Liver (tissue), 9 donors: ENCODE measurements around the gene FGR. TPM values are rescaled to one million over a fixed set of nuclear protein-coding genes. Genes with fewer than 3 reads are reported as not detected.

Experiments
- DNase-seq: peaks from one replicate; pipeline ENCODE4 v3.0.0-alpha.2; 2017; ENCODE audit warnings: low spot score
- H3K27ac ChIP-seq, 2 donors: one replicate each; pipeline ENCODE4 v1.7.0; 2013; ENCODE audit warnings: inconsistent platforms in 2 of 2, low read length in 2 of 2, control low read depth in 1 of 2, low read depth in 1 of 2, mild to moderate bottlenecking in 1 of 2
- H3K27me3 ChIP-seq, 4 donors: one replicate each; pipeline versions ENCODE4 v1.6.1 to v1.7.0; 2013; ENCODE audit warnings: low read length in 3 of 4, inconsistent platforms in 1 of 4, mild to moderate bottlenecking in 1 of 4, moderate library complexity in 1 of 4; ENCODE audit not compliant: control insufficient read depth in 4 of 4, insufficient read depth in 4 of 4
- H3K36me3 ChIP-seq, 4 donors: one replicate each; pipeline versions ENCODE4 v1.6.1 to v1.7.0; 2013; ENCODE audit warnings: low read length in 3 of 4, mild to moderate bottlenecking in 3 of 4, low read depth in 1 of 4, moderate library complexity in 1 of 4; ENCODE audit not compliant: control insufficient read depth in 4 of 4, insufficient read depth in 3 of 4
- H3K4me1 ChIP-seq, 4 donors: one replicate each; pipeline versions ENCODE4 v1.6.1 to v1.7.0; 2013; ENCODE audit warnings: low read length in 3 of 4, mild to moderate bottlenecking in 3 of 4, moderate library complexity in 1 of 4; ENCODE audit not compliant: control insufficient read depth in 4 of 4, insufficient read depth in 4 of 4
- H3K4me3 ChIP-seq, 3 donors: one replicate each; pipeline versions ENCODE4 v1.6.1 to v1.7.0; 2013; ENCODE audit warnings: low read length in 3 of 3, control low read depth in 1 of 3, low read depth in 1 of 3, mild to moderate bottlenecking in 1 of 3
- H3K9ac ChIP-seq, 2 donors: one replicate each; pipeline ENCODE4 v1.7.0; 2013; ENCODE audit warnings: low read length in 2 of 2, mild to moderate bottlenecking in 2 of 2, moderate library complexity in 2 of 2, control low read depth in 1 of 2, low read depth in 1 of 2
- H3K9me3 ChIP-seq, 4 donors: one replicate each; pipeline versions ENCODE4 v1.6.1 to v1.7.0; 2013; ENCODE audit warnings: low read length in 3 of 4; ENCODE audit not compliant: control insufficient read depth in 4 of 4
- ATF3 ChIP-seq: IDR thresholded peaks from 2 replicates; pipeline ENCODE4 v1.6.1; 2016; ENCODE audit warnings: antibody characterized with exemption
- CTCF ChIP-seq: fragments of 150-350 bp; IDR thresholded peaks from 2 replicates; pipeline ENCODE4 v1.5.1; 2017; ENCODE audit warnings: improper control_type of control experiment, low read depth, low read length; ENCODE audit not compliant: missing input control
- EGR1 ChIP-seq, 2 donors: IDR thresholded peaks; 2 replicates each; pipeline ENCODE4 v1.6.1; 2016 to 2018; ENCODE audit warnings: antibody characterized with exemption in 2 of 2, low read depth in 2 of 2
- FOXA1 ChIP-seq: IDR thresholded peaks from 2 replicates; pipeline ENCODE4 v1.6.1; 2016; ENCODE audit warnings: antibody characterized with exemption
- FOXA2 ChIP-seq: IDR thresholded peaks from 2 replicates; pipeline ENCODE4 v1.6.1; 2016; ENCODE audit warnings: antibody characterized with exemption
- GABPA ChIP-seq, 2 donors: IDR thresholded peaks in 1 of 2; conservative IDR thresholded peaks in 1 of 2; 2 replicates each; pipeline ENCODE4 v1.6.1; 2016; ENCODE audit warnings: antibody characterized with exemption in 2 of 2, mild to moderate bottlenecking in 1 of 2, moderate library complexity in 1 of 2
- HNF4A ChIP-seq, 2 donors: conservative IDR thresholded peaks; 2 replicates each; pipeline ENCODE4 v1.6.1; 2016; ENCODE audit warnings: antibody characterized with exemption in 2 of 2, mild to moderate bottlenecking in 2 of 2
- HNF4G ChIP-seq: IDR thresholded peaks from 2 replicates; pipeline ENCODE4 v1.6.1; 2016; ENCODE audit warnings: antibody characterized with exemption
- JUND ChIP-seq, 2 donors: IDR thresholded peaks; 2 replicates each; pipeline ENCODE4 v1.6.1; 2016; ENCODE audit warnings: antibody characterized with exemption in 2 of 2
- MAX ChIP-seq: IDR thresholded peaks from 2 replicates; pipeline ENCODE4 v1.6.1; 2016; ENCODE audit warnings: antibody characterized with exemption
- NR2F2 ChIP-seq: IDR thresholded peaks from 2 replicates; pipeline ENCODE4 v1.6.1; 2016; ENCODE audit warnings: antibody characterized with exemption
- RAD21 ChIP-seq, 2 donors: IDR thresholded peaks; 2 replicates each; pipeline ENCODE4 v1.6.1; 2016; ENCODE audit warnings: antibody characterized with exemption in 2 of 2, mild to moderate bottlenecking in 2 of 2
- REST ChIP-seq: IDR thresholded peaks from 2 replicates; pipeline ENCODE4 v1.6.1; 2016; ENCODE audit warnings: antibody characterized with exemption, mild to moderate bottlenecking
- RXRA ChIP-seq, 2 donors: IDR thresholded peaks; 2 replicates each; pipeline ENCODE4 v1.6.1; 2017 to 2018; ENCODE audit warnings: antibody characterized with exemption in 2 of 2, mild to moderate bottlenecking in 1 of 2
- TAF1 ChIP-seq: conservative IDR thresholded peaks from 2 replicates; pipeline ENCODE4 v1.6.1; 2016; ENCODE audit warnings: antibody characterized with exemption, mild to moderate bottlenecking
- YY1 ChIP-seq: IDR thresholded peaks from 2 replicates; pipeline ENCODE4 v1.6.1; 2016; ENCODE audit warnings: antibody characterized with exemption, mild to moderate bottlenecking
- ZBTB33 ChIP-seq: IDR thresholded peaks from 2 replicates; pipeline ENCODE4 v1.6.1; 2016; ENCODE audit warnings: antibody characterized with exemption
- WGBS: extraction: QIAGEN DNeasy Blood & Tissue Kit; methylation state at CpG from one replicate; pipeline ENCODE4 v1.1.7; 2013; 5-methylcytosine and 5-hydroxymethylcytosine counted together
- polyA plus RNA-seq, 2 donors: library from polyadenylated mRNA; stranded (reverse) in 1 of 2; unstranded in 1 of 2; fragments of 200-250 nt in 1 of 2; fragments of >200 nt in 1 of 2; fragmentation: Nextera tagmentation in 1 of 2; extraction: Ambion mirVana in 1 of 2; gene quantifications; one replicate each; pipeline versions ENCODE4 v1.2.1 to v1.2.3, GENCODE V29; 2013 to 2015
- total RNA-seq, 2 donors: library from RNA; depleted of rRNA; stranded (reverse); fragments of >200 nt; gene quantifications; one replicate each; pipeline ENCODE4 v1.2.3, GENCODE V29; 2014
- donor health status: healthy.
- donor health status: healthy.
- donor health status: healthy.
- donor health status: healthy.
- donor health status: healthy.

Gene FGR
- total and polyA plus RNA-seq, 4 donors: 2.8 to 20.2 (median 6.2) TPM

- Histone ChIP-seq H3K27me3 (no peaks in the 10 kb centered on the region), H3K4me1 (peaks cover 45 to 85% (median 61%) of the 10 kb centered on the region in 4 donors), H3K9me3 (no peaks in the 10 kb centered on the region), H3K9ac (no peak overlapping the region), H3K36me3 (no peaks in the 10 kb centered on the region), H3K4me3 (no peak overlapping the region), H3K27ac (peak overlapping the region in 1 of 2 donors; percentile 27)
- no peak for DNase-seq
- TF ChIP-seq REST: no peak
- no peak for TF ChIP-seq ATF3
- TF ChIP-seq TAF1: no peak
- no peak for TF ChIP-seq RAD21 (IDR thresholded peaks at IDR 0.05)
- no peak for TF ChIP-seq MAX
- TF ChIP-seq FOXA2: no peak
- no peak for TF ChIP-seq FOXA1
- TF ChIP-seq NR2F2: no peak
- TF ChIP-seq ZBTB33: no peak
- TF ChIP-seq EGR1 (IDR thresholded peaks at IDR 0.05; ENCODE audit: low read depth in 2 of 2): no peak
- no peak for TF ChIP-seq RXRA (IDR thresholded peaks at IDR 0.05)
- TF ChIP-seq GABPA (IDR thresholded peaks at IDR 0.05 in 1 of 2, conservative IDR thresholded peaks at IDR 0.05 in 1 of 2): no peak
- no peak for TF ChIP-seq HNF4A (conservative IDR thresholded peaks at IDR 0.05)
- TF ChIP-seq YY1: no peak
- 84% methylated on average over 8 of the region's 8 CpGs for WGBS
These were observed 67.0 kb downstream of the FGR start for GRCh38 chr1:27567971-27568299.

GRCh38 chr1:27567146-27567526, 67.8 kb downstream of the FGR start:
- Histone ChIP-seq H3K9ac (no peak overlapping the region), H3K27ac (peak overlapping the region in 1 of 2 donors; percentile 25)
- no peak for DNase-seq
- TF ChIP-seq NR2F2: no peak
- no peak for TF ChIP-seq ZBTB33
- no peak for TF ChIP-seq HNF4G
- TF ChIP-seq CTCF: no peak
- TF ChIP-seq HNF4A (conservative IDR thresholded peaks at IDR 0.05): no peak
- TF ChIP-seq TAF1: no peak
- no peak for TF ChIP-seq MAX
- TF ChIP-seq JUND (IDR thresholded peaks at IDR 0.05): no peak
- no peak for TF ChIP-seq REST
- no peak for TF ChIP-seq RAD21 (IDR thresholded peaks at IDR 0.05)
- TF ChIP-seq ATF3: no peak
- no peak for TF ChIP-seq RXRA (IDR thresholded peaks at IDR 0.05)
- TF ChIP-seq FOXA1: no peak
- TF ChIP-seq EGR1 (IDR thresholded peaks at IDR 0.05; ENCODE audit: low read depth in 2 of 2): no peak
- no peak for TF ChIP-seq YY1
- no peak for TF ChIP-seq GABPA (IDR thresholded peaks at IDR 0.05 in 1 of 2, conservative IDR thresholded peaks at IDR 0.05 in 1 of 2)

More at GRCh38 chr1:27567146-27567526, 67.8 kb downstream of the FGR start:
- Histone ChIP-seq H3K9me3 (no peaks in the 10 kb centered on the region), H3K27me3 (no peaks in the 10 kb centered on the region), H3K4me3 (no peak overlapping the region), H3K4me1 (peaks cover 48 to 85% (median 61%) of the 10 kb centered on the region in 4 donors), H3K36me3 (no peaks in the 10 kb centered on the region)
- whole genome bisulfite sequencing: 78% methylated on average over 15 of the region's 15 CpGs
